Measurements from ENCODE around the gene TSPO. TPM values are rescaled to one million over a fixed set of nuclear protein-coding genes. Genes with fewer than 3 reads are reported as not detected.

TSPO gene
- total RNA-seq, 4 donors from 2014 or later, result 346 to 897 (median 746) TPM

GRCh38 chr22:43203471-43203981 is 52.2 kb downstream of the TSPO start:
- H3K4me1 ChIP-seq, result no peaks in the 10 kb centered on the region
- no peak for DNase-seq (ENCODE audit: low spot score in 2 of 2)
- H3K27me3 ChIP-seq, result peaks cover 6% of the 10 kb centered on the region
- H3K4me3 ChIP-seq, result no peak overlapping the region
- TF ChIP-seq EP300 (IDR thresholded peaks at IDR 0.05), result no peak
- TF ChIP-seq POLR2AphosphoS5 (IDR thresholded peaks at IDR 0.05), result no peak
- no peak for TF ChIP-seq CTCF (IDR thresholded peaks at IDR 0.05)
- no peak for TF ChIP-seq POLR2A (IDR thresholded peaks at IDR 0.05)
- H3K9me3 ChIP-seq, result no peaks in the 10 kb centered on the region
- no peaks in the 10 kb centered on the region for H3K36me3 ChIP-seq
- 78% methylated on average over 9 of the region's 20 CpGs for WGBS
- H3K27ac ChIP-seq, result no peak overlapping the region

GRCh38 chr22:43205261-43205691 is 53.9 kb downstream of the TSPO start:
- H3K4me3 ChIP-seq, result no peak overlapping the region
- WGBS, result no CpG with 5 or more reads among the region's 9 CpGs
- no peaks in the 10 kb centered on the region for H3K9me3 ChIP-seq
- no peaks in the 10 kb centered on the region for H3K36me3 ChIP-seq
- H3K27me3 ChIP-seq, result peaks cover 3% of the 10 kb centered on the region
- DNase-seq (ENCODE audit: low spot score in 2 of 2), result no peak
- TF ChIP-seq CTCF (IDR thresholded peaks at IDR 0.05) (no peak), POLR2AphosphoS5 (IDR thresholded peaks at IDR 0.05) (no peak), EP300 (IDR thresholded peaks at IDR 0.05) (no peak), POLR2A (IDR thresholded peaks at IDR 0.05) (no peak)
- no peaks in the 10 kb centered on the region for H3K4me1 ChIP-seq
- H3K27ac ChIP-seq, result no peak overlapping the region

GRCh38 chr22:43205748-43206508 is 54.6 kb downstream of the TSPO start:
- peaks cover 3% of the 10 kb centered on the region for H3K27me3 ChIP-seq
- no peaks in the 10 kb centered on the region for H3K36me3 ChIP-seq
- no peak for TF ChIP-seq POLR2A (IDR thresholded peaks at IDR 0.05)
- TF ChIP-seq EP300 (IDR thresholded peaks at IDR 0.05), result no peak
- no peak for TF ChIP-seq CTCF (IDR thresholded peaks at IDR 0.05)
- TF ChIP-seq POLR2AphosphoS5 (IDR thresholded peaks at IDR 0.05), result no peak
- H3K27ac ChIP-seq, result no peak overlapping the region
- H3K4me3 ChIP-seq, result no peak overlapping the region
- H3K9me3 ChIP-seq, result no peaks in the 10 kb centered on the region
- H3K4me1 ChIP-seq, result no peaks in the 10 kb centered on the region
- no peak for DNase-seq (ENCODE audit: low spot score in 2 of 2)
- 67% methylated on average over 5 of the region's 5 CpGs for WGBS

GRCh38 chr22:43206509-43207161 is 55.3 kb downstream of the TSPO start:
- no peak for DNase-seq (ENCODE audit: low spot score in 2 of 2)
- Histone ChIP-seq H3K27ac (no peak overlapping the region), H3K9me3 (no peaks in the 10 kb centered on the region), H3K4me1 (no peaks in the 10 kb centered on the region), H3K4me3 (no peak overlapping the region), H3K36me3 (no peaks in the 10 kb centered on the region), H3K27me3 (peaks cover 3% of the 10 kb centered on the region)
- no peak for TF ChIP-seq POLR2AphosphoS5 (IDR thresholded peaks at IDR 0.05)
- no peak for TF ChIP-seq CTCF (IDR thresholded peaks at IDR 0.05)
- no peak for TF ChIP-seq POLR2A (IDR thresholded peaks at IDR 0.05)
- no peak for TF ChIP-seq EP300 (IDR thresholded peaks at IDR 0.05)
- WGBS, result 65% methylated on average over 21 of the region's 23 CpGs

- Histone ChIP-seq H3K4me1 (no peaks in the 10 kb centered on the region), H3K27ac (no peak overlapping the region), H3K4me3 (no peak overlapping the region), H3K27me3 (peaks cover 3% of the 10 kb centered on the region), H3K9me3 (no peaks in the 10 kb centered on the region), H3K36me3 (no peaks in the 10 kb centered on the region)
- TF ChIP-seq EP300 (IDR thresholded peaks at IDR 0.05) (no peak), CTCF (IDR thresholded peaks at IDR 0.05) (no peak), POLR2A (IDR thresholded peaks at IDR 0.05) (no peak), POLR2AphosphoS5 (IDR thresholded peaks at IDR 0.05) (no peak)
- WGBS, result 95% methylated on average over 11 of the region's 13 CpGs
- DNase-seq (ENCODE audit: low spot score in 2 of 2), result no peak
Measured at GRCh38 chr22:43207386-43207785, 56.0 kb downstream of the TSPO start.
